GM20000 (cell line): Measurements from ENCODE around the gene SLCO4A1.

Source experiments
- DNase-seq: peaks from one replicate; pipeline ENCODE4 v3.0.0; 2012; ENCODE audit warnings: low spot score
- TF ChIP-seq, protein P1 (sequence below): IDR thresholded peaks from 2 replicates; pipeline ENCODE4 v1.5.1; 2012; ENCODE audit warnings: mild to moderate bottlenecking, control low read depth; ENCODE audit errors: extremely low read depth, missing control alignments

The SLCO4A1 gene

DNA sequence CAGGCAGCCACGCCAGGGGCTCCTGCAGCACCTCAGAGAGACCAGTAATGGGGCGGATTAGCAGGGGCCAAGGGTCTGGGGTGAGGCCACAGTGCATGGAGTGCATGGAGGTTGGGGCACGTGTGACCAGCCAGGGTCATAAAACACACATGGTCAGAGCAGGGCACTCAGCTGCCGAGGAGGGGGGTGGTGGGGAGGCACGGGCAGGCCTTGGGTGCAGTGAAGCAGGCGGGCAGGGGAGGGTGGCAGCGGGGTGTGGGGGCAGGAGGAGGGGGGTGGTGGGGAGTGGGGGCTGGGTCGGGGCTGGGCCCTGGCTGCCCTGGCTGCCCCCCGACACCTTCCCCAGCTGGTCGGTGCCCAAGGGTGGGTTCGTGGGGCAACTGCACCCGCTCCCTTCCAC, 42.7 kb downstream of the SLCO4A1 start:
- DNase-seq = no peak
- TF ChIP-seq, protein P1, sequence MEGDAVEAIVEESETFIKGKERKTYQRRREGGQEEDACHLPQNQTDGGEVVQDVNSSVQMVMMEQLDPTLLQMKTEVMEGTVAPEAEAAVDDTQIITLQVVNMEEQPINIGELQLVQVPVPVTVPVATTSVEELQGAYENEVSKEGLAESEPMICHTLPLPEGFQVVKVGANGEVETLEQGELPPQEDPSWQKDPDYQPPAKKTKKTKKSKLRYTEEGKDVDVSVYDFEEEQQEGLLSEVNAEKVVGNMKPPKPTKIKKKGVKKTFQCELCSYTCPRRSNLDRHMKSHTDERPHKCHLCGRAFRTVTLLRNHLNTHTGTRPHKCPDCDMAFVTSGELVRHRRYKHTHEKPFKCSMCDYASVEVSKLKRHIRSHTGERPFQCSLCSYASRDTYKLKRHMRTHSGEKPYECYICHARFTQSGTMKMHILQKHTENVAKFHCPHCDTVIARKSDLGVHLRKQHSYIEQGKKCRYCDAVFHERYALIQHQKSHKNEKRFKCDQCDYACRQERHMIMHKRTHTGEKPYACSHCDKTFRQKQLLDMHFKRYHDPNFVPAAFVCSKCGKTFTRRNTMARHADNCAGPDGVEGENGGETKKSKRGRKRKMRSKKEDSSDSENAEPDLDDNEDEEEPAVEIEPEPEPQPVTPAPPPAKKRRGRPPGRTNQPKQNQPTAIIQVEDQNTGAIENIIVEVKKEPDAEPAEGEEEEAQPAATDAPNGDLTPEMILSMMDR = no peak

DNA sequence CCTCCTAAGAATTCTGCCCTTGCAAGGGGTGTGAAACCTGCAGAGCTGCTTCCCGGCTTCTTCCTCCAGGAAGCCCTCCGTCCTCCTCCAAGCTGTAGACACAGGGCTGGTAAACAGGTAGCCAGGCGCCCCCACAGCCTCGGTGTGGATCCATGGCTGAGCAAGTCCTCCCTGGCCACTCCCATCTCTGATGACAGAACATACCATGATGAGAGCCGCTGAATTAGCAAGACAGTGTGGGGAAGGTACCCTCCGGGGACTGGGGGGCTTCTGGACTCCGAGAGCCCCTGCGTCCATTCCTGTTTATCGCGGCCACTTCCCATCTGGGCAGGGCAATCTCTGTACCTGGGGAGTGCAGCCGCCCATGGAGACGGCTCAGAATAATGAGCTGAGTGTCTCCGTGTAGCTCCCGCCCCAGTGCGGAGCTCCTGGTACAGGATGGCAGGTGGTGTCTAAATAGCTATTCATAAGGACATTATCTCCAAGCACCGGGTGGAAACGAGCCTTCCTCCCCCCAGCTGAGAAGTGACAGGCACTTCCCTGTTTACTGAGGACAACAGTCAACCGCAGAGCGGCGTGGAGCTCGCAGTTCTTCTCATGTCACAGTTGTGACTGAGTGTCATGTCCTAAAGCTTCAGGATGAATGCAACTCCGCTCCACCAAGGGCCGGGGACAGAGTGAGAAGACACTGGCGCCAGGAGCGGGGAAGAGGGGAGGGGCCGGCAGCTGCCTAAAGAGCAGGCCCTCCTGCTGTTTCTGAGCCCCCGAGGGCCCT, 43.7 kb downstream of the SLCO4A1 start:
- DNase-seq = no peak
- TF ChIP-seq, protein P1 = no peak

DNA sequence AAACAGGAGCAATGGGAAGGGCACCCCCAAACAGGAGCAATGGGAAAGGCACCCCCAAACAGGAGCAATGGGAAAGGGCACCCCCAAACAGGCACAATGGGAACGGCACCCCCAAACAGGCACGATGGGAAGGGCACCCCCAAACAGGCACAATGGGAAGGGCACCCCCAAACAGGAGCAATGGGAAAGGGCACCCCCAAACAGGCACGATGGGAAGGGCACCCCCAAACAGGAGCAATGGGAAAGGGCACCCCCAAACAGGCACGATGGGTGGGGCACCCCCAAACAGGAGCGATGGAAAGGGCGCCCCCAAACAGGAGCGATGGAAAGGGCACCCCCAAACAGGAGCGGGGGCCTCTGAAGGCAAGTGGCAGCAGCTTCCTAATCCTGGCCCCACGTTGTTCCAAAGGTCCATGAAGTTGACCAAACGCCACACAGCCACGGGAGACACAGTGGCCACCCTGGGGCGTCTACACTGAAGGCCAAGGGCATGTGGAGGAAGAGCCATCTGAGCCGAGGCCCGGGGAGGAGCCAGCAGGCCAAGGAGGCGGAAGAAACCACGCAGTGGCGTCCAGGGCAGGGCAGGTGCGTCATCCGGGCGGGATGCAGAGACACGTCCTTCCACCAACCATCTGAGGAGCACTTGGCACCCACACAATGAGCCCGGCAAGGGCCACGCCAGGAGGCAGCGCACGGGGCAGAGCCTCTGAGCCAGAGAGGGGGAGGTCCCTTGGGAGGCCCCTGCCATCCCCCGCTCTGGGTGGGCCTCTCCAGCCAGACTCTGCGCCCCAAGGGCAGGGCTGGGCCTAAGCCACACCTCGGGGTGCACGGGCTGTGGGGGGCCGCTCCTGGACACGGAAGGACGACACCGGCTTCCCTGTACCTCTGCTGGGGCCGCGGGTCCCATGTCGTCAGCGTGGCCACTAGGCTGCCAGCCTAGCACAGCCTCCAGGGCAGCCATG, 44.8 kb downstream of the SLCO4A1 start:
- DNase-seq = no peak
- TF ChIP-seq, protein P1 = no peak

DNA sequence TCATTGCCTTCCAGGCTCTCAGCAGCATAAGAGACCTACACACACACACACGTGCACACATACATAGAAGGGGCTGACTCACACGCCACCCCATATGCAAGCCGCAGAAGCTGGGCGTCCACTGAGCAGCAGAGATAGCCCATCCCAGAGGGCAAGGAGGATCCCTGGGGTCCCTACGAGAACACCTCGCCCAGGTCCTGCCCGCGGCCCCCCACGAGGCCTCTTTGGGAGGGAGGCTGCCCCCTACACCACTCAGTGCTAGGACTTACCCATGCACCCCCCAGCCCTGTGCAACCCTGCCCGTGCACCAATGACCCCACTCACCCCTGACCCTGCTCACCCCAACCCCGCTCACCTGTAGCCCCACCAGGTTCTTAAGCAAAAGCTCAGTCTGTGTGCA, 45.8 kb downstream of the SLCO4A1 start:
- DNase-seq = no peak
- TF ChIP-seq, protein P1 = no peak

DNA sequence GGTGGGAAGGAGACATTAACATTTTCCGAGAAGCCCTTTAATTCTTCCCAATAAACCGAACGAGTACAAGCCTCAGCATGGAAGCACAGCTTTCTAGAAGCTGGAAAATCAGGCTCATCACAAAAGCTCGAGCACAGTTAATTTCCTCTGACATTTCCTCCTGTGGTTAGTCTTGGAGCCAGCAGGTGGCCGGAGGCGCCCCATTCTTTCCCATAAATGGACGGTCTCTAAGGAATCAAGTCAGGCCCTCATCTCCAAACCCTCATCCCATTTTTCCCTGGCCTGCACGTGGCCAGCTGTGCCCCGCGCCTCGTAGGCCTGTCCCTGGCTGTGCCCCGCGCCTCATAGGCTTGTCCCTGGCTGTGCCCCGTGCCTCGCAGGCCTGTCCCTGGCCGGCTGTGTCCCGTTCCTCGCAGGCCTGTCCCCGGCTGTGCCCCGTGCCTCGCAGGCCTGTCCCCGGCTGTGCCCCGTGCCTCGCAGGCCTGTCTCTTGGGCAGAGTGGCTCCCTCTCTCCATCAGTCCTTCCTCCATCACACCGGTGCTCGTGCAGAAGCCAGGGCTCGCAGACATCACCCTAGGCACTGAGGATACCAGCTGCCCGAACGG, 46.7 kb downstream of the SLCO4A1 start:
- DNase-seq = no peak
- TF ChIP-seq, protein P1 = no peak

DNA sequence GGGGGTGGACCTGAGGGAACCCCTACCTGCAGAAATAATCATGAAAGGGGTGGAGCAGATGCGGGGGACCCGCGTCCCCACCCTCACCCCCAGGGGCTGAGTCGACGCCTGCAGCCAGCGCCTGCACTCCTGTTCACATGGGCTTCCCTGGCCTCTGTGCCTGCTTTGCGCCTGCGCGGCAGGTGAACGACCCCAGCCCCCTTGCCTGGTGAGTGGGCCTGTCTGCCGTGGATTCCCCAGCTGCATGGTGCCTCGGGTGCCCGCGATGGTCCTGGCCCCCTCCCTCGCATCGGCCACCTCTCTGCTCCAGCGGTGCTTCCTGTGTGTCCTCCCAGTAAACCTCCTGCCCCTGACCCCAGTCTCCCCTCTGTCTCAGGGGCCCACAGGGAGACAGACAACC, 47.6 kb downstream of the SLCO4A1 start:
- TF ChIP-seq, protein P1 = no peak
- DNase-seq = no peak

DNA sequence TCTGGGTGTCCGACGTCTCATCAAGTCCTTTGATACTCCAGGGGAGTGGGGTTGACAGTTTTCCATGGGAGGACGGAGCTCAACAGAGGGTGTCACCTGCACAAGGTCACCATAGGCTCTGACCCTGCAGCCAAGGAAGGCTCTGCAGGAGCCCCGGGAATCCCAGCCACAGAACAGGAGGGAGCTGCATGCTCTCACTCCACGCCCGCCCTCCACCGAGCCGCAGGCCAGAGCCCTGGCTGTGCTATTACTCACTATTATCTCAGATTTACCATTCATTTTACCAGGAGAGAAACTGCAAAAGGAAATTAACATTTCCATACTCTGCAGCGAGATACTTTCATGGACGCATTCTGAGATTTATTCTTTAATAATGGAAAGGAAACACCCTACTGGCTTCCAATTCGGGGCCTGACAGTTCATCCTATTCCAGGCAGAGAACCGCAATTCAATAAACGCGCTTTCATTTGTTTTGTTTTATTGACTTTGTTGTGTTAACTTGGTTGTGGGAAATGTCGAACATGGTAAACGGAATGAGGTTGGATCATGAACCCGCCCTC, 48.0 kb downstream of the SLCO4A1 start:
- TF ChIP-seq, protein P1 = no peak
- DNase-seq = no peak
